Skin of body (tissue), 2 donors: ENCODE results near the gene SOX12. TPM values are rescaled to one million over a fixed set of nuclear protein-coding genes. Genes with fewer than 3 reads are reported as not detected.
"Not testable (repeated sequence)": the region's sequence is repeated elsewhere in the genome, so short reads cannot be mapped to it uniquely, and the experiment has no call there.

ENCODE experiments used
- DNase-seq: peaks from one replicate; lab custom pipeline; 2025; lab: John Stamatoyannopoulos, UW
- total RNA-seq: library from RNA; depleted of rRNA; stranded (reverse); fragments of >200 nt; gene quantifications from one replicate; pipeline ENCODE4 v1.2.3, GENCODE V29; 2014

SOX12 gene
- total RNA-seq, 1 donor from 2014 or later, result 3.6 TPM

GRCh38 chr20:328975-329695 is 3.8 kb downstream of the SOX12 start:
- DNase-seq, result no peak

- DNase-seq, result no peak
Measured at GRCh38 chr20:329851-330232, 4.5 kb downstream of the SOX12 start.

- peak; percentile 27 for DNase-seq
Measured at GRCh38 chr20:330233-331149, 5.1 kb downstream of the SOX12 start.

GRCh38 chr20:334578-334977 is 9.2 kb downstream of the SOX12 start:
- DNase-seq, result no peak

GRCh38 chr20:336040-336439 is 10.7 kb downstream of the SOX12 start:
- not testable (repeated sequence) for DNase-seq

GRCh38 chr20:341682-342081 is 16.3 kb downstream of the SOX12 start:
- DNase-seq, result no peak

GRCh38 chr20:343107-343506 is 17.8 kb downstream of the SOX12 start:
- no peak for DNase-seq

- DNase-seq, result no peak
Measured at GRCh38 chr20:346033-346639, 20.8 kb downstream of the SOX12 start.

GRCh38 chr20:346640-347316 is 21.4 kb downstream of the SOX12 start, which contains the start of gene NRSN2:
TSS of gene NRSN2 (plus strand) at chr20:347111. CDS start at chr20:349644, 2,533 bp downstream.
- DNase-seq, result peak; percentile 31

GRCh38 chr20:347317-347639 is 21.9 kb downstream of the SOX12 start:
- DNase-seq, result no peak

GRCh38 chr20:347640-348484 is 22.5 kb downstream of the SOX12 start:
- peak; percentile 94 for DNase-seq

GRCh38 chr20:348972-349841 is 23.9 kb downstream of the SOX12 start:
- no peak for DNase-seq

GRCh38 chr20:353166-353565 is 27.8 kb downstream of the SOX12 start:
- DNase-seq, result no peak

- peak; percentile 58 for DNase-seq
Measured at GRCh38 chr20:354298-354977, 29.1 kb downstream of the SOX12 start.

- not testable (repeated sequence) for DNase-seq
Measured at GRCh38 chr20:356154-356553, 30.8 kb downstream of the SOX12 start.

GRCh38 chr20:356745-357144 is 31.4 kb downstream of the SOX12 start:
- DNase-seq, result no peak

GRCh38 chr20:358891-359555 is 33.7 kb downstream of the SOX12 start:
- DNase-seq, result no peak

GRCh38 chr20:361561-361960 is 36.2 kb downstream of the SOX12 start:
- DNase-seq, result no peak
